CD4-positive, alpha-beta memory T cell (primary cell): ENCODE data around the gene PRDM16. TPM values are rescaled to one million over a fixed set of nuclear protein-coding genes. Genes with fewer than 3 reads are reported as not detected.
"Not testable (repeated sequence)": the region's sequence is repeated elsewhere in the genome, so short reads cannot be mapped to it uniquely, and the experiment has no call there.

Experiments used
- CTCF ChIA-PET: fragments of 350-600 bp; sonication (Branson Sonifier 250); formaldehyde crosslinking; loops from one replicate; lab custom pipeline; 2021; ENCODE audit warnings: inconsistent platforms; ENCODE audit not compliant: partially characterized antibody; lab: Charles Lee
- POLR2A ChIA-PET: fragments of 350-600 bp; sonication (Branson Sonifier 250); formaldehyde crosslinking; loops from one replicate; lab custom pipeline; 2021; ENCODE audit not compliant: partially characterized antibody; lab: Charles Lee
- DNase-seq, 5 donors: peaks; one replicate each; pipeline versions ENCODE4 v3.0.0 to v3.0.0-alpha.2; 2020 to 2022; ENCODE audit warnings: mixed read lengths in 1 of 5
- H3K27ac ChIP-seq: one replicate; pipeline ENCODE4 v1.7.0; 2013; ENCODE audit warnings: low read depth, low read length
- H3K27me3 ChIP-seq: 2 replicates; pipeline ENCODE4 v1.7.0; 2013; ENCODE audit warnings: mild to moderate bottlenecking, low read length, moderate library complexity; ENCODE audit not compliant: insufficient read depth
- H3K36me3 ChIP-seq: 2 replicates; pipeline ENCODE4 v1.7.0; 2013; ENCODE audit warnings: mild to moderate bottlenecking, low read length, moderate library complexity; ENCODE audit not compliant: insufficient read depth
- H3K4me1 ChIP-seq: 2 replicates; pipeline ENCODE4 v1.7.0; 2013; ENCODE audit warnings: mild to moderate bottlenecking, low read length, moderate library complexity; ENCODE audit not compliant: insufficient read depth
- H3K4me3 ChIP-seq, 2 donors: one replicate each; pipeline ENCODE4 v1.7.0; 2013; ENCODE audit warnings: low read length in 2 of 2, mild to moderate bottlenecking in 1 of 2
- H3K9me3 ChIP-seq, 2 donors: one replicate each; pipeline ENCODE4 v1.7.0; 2013; ENCODE audit warnings: low read length in 2 of 2, control low read depth in 1 of 2; ENCODE audit not compliant: control insufficient read depth in 1 of 2
- H3K27ac Mint-ChIP-seq, 7 donors: one replicate each; pipeline ENCODE4 v1.8.0; 2020 to 2021; ENCODE audit warnings: mixed read lengths in 7 of 7, mild to moderate bottlenecking in 6 of 7, inconsistent platforms in 3 of 7, moderate library complexity in 3 of 7
- H3K27me3 Mint-ChIP-seq, 2 donors: one replicate each; pipeline ENCODE4 v1.8.0; 2020 to 2021; ENCODE audit warnings: mixed read lengths in 2 of 2
- H3K36me3 Mint-ChIP-seq, 2 donors: one replicate each; pipeline ENCODE4 v1.8.0; 2020 to 2021; ENCODE audit warnings: mixed read lengths in 2 of 2, inconsistent platforms in 1 of 2, mild to moderate bottlenecking in 1 of 2
- H3K4me1 Mint-ChIP-seq, 4 donors: one replicate each; pipeline ENCODE4 v1.8.0; 2020 to 2021; ENCODE audit warnings: mixed read lengths in 4 of 4, mild to moderate bottlenecking in 1 of 4
- H3K4me3 Mint-ChIP-seq, 8 donors: one replicate each; pipeline ENCODE4 v1.8.0; 2020 to 2021; ENCODE audit warnings: mixed read lengths in 8 of 8, mild to moderate bottlenecking in 7 of 8, moderate library complexity in 6 of 8, inconsistent platforms in 3 of 8
- H3K9me3 Mint-ChIP-seq, 8 donors: one replicate each; pipeline ENCODE4 v1.8.0; 2020 to 2021; ENCODE audit warnings: mixed read lengths in 8 of 8, mild to moderate bottlenecking in 5 of 8, inconsistent platforms in 3 of 8, moderate library complexity in 1 of 8
- intact Hi-C: fragments of 100-400 bp; cut with micrococcal nuclease; formaldehyde crosslinking; loops from one replicate; pipeline ENCODE4 v1.15.1; 2023
- polyA plus RNA-seq, 2 donors: library from polyadenylated mRNA; unstranded; fragments of 300-500 nt; fragmentation: Illumina TruSeq; gene quantifications; one replicate each; pipeline ENCODE4 v1.2.3, GENCODE V29; 2021
- total RNA-seq, 2 experiments: library from RNA; stranded (reverse); gene quantifications; one replicate each; pipeline ENCODE4 v1.2.3, GENCODE V29; 2021

The PRDM16 gene
- total and polyA plus RNA-seq, 4 experiments from 2014 or later, result not detected

DNA sequence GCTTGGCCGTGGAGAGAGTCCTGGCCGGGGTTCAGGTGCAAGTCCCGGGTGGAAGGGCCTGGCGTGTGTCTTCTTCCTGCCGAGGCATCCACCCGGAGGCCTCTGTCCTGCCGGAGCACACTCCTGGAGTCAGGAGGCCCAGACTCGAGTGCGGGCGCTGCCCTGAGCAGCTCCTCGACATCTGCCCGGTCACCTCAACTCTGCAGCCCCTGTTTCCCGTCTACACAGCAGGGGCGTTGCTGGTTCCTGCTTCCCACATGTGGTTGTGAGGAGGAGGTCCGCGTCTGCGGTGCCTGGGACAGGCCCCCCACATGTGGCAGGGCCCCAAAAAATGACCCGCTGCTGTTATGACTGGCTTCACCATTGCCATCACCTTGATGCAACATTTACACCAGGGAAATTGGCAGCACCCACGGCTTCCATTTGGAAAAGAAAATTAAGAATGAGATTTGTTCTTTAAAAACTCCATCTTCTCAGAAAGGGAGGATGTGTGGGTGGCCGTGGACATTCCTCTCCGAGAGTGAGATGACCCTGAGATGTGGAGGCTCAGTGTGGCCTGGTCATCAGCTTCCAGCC lies 169.8 kb downstream of the PRDM16 start:
- no peak overlapping the region for H3K27ac Mint-ChIP-seq
- H3K4me3 ChIP-seq, result no peak overlapping the region
- DNase-seq, result no peak
- ChIA-PET POLR2A (no interaction called here), CTCF (no interaction called here)
- peaks cover 0 to 2% of the 10 kb centered on the region in 2 donors for H3K27me3 Mint-ChIP-seq
- H3K36me3 Mint-ChIP-seq, result no peaks in the 10 kb centered on the region
- intact Hi-C loops, result no loop called here
- no peaks in the 10 kb centered on the region for H3K4me1 Mint-ChIP-seq
- no peaks in the 10 kb centered on the region for H3K4me1 ChIP-seq
- H3K4me3 Mint-ChIP-seq, result no peak overlapping the region
- no peaks in the 10 kb centered on the region for H3K27me3 ChIP-seq
- no peaks in the 10 kb centered on the region for H3K9me3 ChIP-seq
- H3K9me3 Mint-ChIP-seq, result no peaks in the 10 kb centered on the region
- no peak overlapping the region for H3K27ac ChIP-seq
- H3K36me3 ChIP-seq, result no peaks in the 10 kb centered on the region

DNA sequence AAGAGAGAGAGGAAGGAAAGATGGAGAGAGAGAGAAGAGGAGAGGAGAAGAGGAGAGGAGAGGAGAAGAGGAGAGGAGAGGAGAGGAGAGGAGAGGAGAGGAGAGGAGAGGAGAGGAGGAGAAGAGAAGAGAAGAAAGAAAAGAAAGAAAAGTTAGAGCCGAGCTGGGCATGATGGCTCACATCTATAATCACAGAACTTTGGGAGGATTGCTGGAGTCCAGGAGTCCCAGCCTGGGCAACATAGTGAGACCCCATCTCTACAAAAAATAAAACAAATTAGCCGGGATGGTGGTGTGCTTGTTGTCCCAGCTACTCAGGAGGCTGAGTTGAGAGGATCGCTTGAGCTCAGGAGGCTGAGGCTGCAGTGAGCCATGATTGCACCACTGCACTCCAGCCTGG lies 171.0 kb downstream of the PRDM16 start:
- H3K36me3 Mint-ChIP-seq, CTCF ChIA-PET, H3K27ac Mint-ChIP-seq, H3K4me1 ChIP-seq, H3K9me3 Mint-ChIP-seq, DNase-seq, H3K4me3 Mint-ChIP-seq, intact Hi-C loops, H3K27me3 Mint-ChIP-seq, H3K36me3 ChIP-seq, H3K27ac ChIP-seq, POLR2A ChIA-PET, H3K27me3 ChIP-seq, H3K4me1 Mint-ChIP-seq, H3K4me3 ChIP-seq, H3K9me3 ChIP-seq: not testable (repeated sequence)

DNA sequence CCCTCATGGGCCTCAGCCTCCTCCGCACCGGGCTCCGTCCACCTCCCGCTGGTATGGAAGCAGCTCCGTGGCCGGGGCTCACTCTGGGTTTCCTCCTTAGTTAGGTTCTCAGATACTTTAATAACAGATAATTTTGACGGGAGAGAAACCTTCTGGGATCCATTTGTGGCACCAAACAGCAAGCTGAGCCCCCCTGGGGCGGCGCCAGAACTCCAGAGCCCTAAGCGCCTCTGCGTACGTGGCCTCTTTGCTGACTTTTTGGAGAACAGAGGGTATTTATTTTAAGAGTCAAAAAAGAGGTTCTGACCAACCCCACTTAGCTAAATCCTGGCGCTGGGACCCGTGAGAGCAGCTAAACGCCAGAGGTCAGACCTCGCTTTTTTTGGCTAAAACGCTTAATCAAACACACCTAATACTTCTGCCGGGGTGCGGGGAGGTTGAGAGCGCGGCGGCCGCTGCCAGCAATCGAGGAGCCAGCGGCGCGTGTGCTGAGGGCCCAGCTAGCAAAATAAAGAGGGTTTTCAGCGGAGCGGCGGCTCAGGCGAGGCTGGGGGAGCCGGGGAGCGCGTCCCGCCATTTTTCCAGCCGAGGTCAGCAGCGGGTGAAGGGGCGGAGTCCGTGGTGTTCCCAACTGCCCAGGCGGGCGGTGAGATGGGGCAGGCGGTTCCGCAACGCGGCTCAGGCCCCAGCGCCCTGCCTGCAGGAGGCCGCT lies 171.7 kb downstream of the PRDM16 start:
- POLR2A ChIA-PET, result no interaction called here
- DNase-seq, result no peak
- Histone ChIP-seq H3K4me1 (no peaks in the 10 kb centered on the region), H3K4me3 (no peak overlapping the region), H3K36me3 (no peaks in the 10 kb centered on the region), H3K27me3 (no peaks in the 10 kb centered on the region), H3K9me3 (no peaks in the 10 kb centered on the region), H3K27ac (no peak overlapping the region)
- H3K36me3 Mint-ChIP-seq, result no peaks in the 10 kb centered on the region
- H3K27ac Mint-ChIP-seq, result no peak overlapping the region
- no peaks in the 10 kb centered on the region for H3K9me3 Mint-ChIP-seq
- CTCF ChIA-PET, result no interaction called here
- H3K27me3 Mint-ChIP-seq, result peaks cover 0 to 2% of the 10 kb centered on the region in 2 donors
- no peaks in the 10 kb centered on the region for H3K4me1 Mint-ChIP-seq
- intact Hi-C loops, result no loop called here
- H3K4me3 Mint-ChIP-seq, result no peak overlapping the region

DNA sequence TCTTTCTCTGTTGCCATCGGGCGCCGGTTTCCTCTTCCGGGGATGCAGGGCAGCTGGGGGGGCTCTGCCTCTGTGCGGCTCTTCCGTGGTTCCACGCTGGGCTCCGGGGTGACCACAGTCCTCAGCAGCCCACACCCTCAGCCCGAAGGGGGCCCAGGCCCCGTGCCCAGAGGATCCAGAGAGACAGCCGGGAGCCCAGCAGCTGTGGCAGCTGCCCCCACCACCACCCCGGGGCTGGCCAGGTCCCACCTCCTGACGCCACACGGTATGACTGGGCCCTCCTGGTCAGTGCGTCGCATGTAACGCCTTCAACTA lies 172.2 kb downstream of the PRDM16 start:
- Mint-ChIP-seq H3K27ac (no peak overlapping the region), H3K36me3 (no peaks in the 10 kb centered on the region), H3K4me3 (no peak overlapping the region), H3K4me1 (no peaks in the 10 kb centered on the region), H3K27me3 (peaks cover 0 to 2% of the 10 kb centered on the region in 2 donors), H3K9me3 (no peaks in the 10 kb centered on the region)
- ChIA-PET CTCF (no interaction called here), POLR2A (no interaction called here)
- H3K4me1 ChIP-seq, result no peaks in the 10 kb centered on the region
- no peak overlapping the region for H3K4me3 ChIP-seq
- no peaks in the 10 kb centered on the region for H3K27me3 ChIP-seq
- H3K36me3 ChIP-seq, result no peaks in the 10 kb centered on the region
- no peak overlapping the region for H3K27ac ChIP-seq
- no peak for DNase-seq
- H3K9me3 ChIP-seq, result no peaks in the 10 kb centered on the region
- intact Hi-C loops, result no loop called here

DNA sequence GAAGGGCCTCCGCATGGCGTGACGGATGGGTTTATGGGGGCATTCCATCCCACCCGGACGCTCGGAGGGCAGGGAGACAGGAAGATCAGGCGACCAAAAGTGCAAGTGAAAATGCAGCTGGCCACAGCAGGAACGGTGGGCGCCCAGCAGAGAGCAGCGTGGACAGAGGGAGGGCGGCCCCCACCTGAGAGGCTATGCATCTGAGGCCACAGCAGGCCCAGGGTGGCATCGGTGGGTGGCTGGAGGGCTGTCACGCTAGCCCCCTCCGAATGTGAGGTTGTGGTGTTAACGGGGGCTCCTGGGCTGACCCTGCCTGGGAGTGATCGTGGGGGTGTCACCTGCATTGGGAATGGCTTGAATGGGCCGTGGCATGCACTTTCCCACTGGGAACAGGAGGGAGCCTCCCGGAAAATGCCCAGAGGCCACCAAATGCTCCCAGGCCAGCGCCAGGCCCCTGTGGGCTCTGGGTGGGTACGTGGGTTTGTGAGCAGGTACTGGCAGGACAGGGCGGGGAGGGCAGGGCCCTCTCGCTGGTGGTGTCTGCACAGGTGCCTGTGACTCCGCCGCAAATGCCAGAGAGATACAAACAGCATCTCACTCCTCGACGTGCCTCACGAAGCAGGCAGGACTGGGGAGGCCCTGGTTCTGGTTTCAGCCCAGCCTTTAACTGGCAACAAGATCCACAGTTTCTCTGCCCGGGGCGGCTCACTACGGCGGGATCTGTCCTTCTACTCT lies 172.8 kb downstream of the PRDM16 start:
- ChIA-PET POLR2A (no interaction called here), CTCF (no interaction called here)
- Histone ChIP-seq H3K36me3 (no peaks in the 10 kb centered on the region), H3K27ac (no peak overlapping the region), H3K4me1 (no peaks in the 10 kb centered on the region), H3K27me3 (no peaks in the 10 kb centered on the region), H3K9me3 (no peaks in the 10 kb centered on the region), H3K4me3 (no peak overlapping the region)
- no peak for DNase-seq
- H3K27me3 Mint-ChIP-seq, result peaks cover 0 to 3% of the 10 kb centered on the region in 2 donors
- H3K4me3 Mint-ChIP-seq, result no peak overlapping the region
- H3K27ac Mint-ChIP-seq, result no peak overlapping the region
- no peaks in the 10 kb centered on the region for H3K4me1 Mint-ChIP-seq
- no peaks in the 10 kb centered on the region for H3K36me3 Mint-ChIP-seq
- H3K9me3 Mint-ChIP-seq, result no peaks in the 10 kb centered on the region
- intact Hi-C loops, result no loop called here

DNA sequence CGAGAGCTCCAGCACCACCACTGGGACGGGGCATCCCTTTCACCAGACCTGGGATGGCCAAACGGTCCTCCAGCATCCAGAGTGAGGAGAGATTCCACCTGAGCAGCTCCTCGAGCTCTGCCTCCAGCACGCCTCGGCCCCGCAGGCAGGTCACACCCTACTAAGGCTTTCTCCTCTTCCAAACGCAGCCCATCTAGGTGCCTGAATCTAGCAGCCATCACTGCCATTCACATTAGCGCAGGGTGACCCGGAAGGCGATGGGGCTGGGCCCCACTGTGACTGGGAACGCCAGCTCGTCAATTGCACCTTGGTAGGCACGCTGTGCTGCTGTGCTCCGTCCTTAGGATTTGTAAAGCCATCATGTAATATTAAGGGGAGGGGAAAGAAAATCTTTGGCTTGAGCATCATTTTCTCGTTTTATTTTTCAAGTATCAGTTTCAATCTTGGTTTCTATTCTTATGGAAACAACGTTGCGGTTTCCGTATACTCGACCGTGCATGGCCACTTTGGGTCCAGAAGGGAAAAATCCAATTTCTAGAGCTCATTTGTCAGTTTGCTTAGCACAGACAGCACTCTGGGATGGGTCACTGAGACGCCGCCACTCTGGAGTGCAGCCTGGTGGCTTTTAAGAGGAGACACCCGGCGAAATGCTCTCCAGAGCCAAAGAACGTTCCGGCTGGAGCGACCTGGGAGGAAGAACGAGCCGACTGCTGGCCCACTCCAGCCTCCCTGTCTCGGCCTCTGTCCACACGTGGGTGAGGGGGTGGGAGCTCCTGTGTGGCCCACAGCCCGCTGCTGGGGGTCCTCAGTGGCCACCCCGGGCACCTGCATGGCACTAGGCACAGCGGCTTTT lies 173.6 kb downstream of the PRDM16 start:
- H3K27ac Mint-ChIP-seq, result no peak overlapping the region
- H3K27ac ChIP-seq, result no peak overlapping the region
- H3K36me3 Mint-ChIP-seq, result no peaks in the 10 kb centered on the region
- H3K27me3 Mint-ChIP-seq, result peaks cover 0 to 6% of the 10 kb centered on the region in 2 donors
- no peaks in the 10 kb centered on the region for H3K4me1 ChIP-seq
- no peaks in the 10 kb centered on the region for H3K27me3 ChIP-seq
- no peaks in the 10 kb centered on the region for H3K9me3 ChIP-seq
- ChIA-PET CTCF (no interaction called here), POLR2A (no interaction called here)
- peaks cover 0 to 1% (median 0%) of the 10 kb centered on the region in 4 donors for H3K4me1 Mint-ChIP-seq
- H3K9me3 Mint-ChIP-seq, result no peaks in the 10 kb centered on the region
- no peak for DNase-seq
- no peak overlapping the region for H3K4me3 ChIP-seq
- no peaks in the 10 kb centered on the region for H3K36me3 ChIP-seq
- H3K4me3 Mint-ChIP-seq, result no peak overlapping the region
- intact Hi-C loops, result no loop called here

DNA sequence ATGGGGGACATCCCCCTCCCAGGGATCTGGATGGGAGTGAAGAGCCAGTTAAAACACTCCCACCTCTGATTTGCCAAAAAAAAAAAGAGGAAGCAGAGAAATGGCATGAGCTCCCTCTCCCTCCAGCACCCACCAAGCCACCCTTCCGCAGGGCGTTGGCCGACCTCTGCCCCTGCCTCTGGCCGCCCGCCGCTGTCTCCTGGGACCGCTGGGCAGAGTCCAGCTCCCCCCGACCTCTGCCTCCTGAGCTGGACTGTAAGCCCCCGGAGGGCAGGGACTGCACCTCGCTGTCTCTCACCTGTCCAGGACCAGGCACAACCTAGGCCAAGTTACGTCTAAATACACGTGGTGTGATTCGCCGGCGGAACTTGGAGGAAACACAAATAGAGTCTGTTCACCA lies 174.3 kb downstream of the PRDM16 start:
- H3K27ac ChIP-seq, result no peak overlapping the region
- Mint-ChIP-seq H3K36me3 (no peaks in the 10 kb centered on the region), H3K27ac (no peak overlapping the region), H3K4me1 (peaks cover 0 to 3% (median 0%) of the 10 kb centered on the region in 4 donors), H3K9me3 (no peaks in the 10 kb centered on the region), H3K4me3 (no peak overlapping the region), H3K27me3 (peaks cover 2 to 6% of the 10 kb centered on the region in 2 donors)
- no peaks in the 10 kb centered on the region for H3K4me1 ChIP-seq
- no peaks in the 10 kb centered on the region for H3K36me3 ChIP-seq
- no peaks in the 10 kb centered on the region for H3K9me3 ChIP-seq
- intact Hi-C loops, result no loop called here
- H3K27me3 ChIP-seq, result no peaks in the 10 kb centered on the region
- DNase-seq, result no peak
- CTCF ChIA-PET, result no interaction called here
- H3K4me3 ChIP-seq, result no peak overlapping the region
- POLR2A ChIA-PET, result no interaction called here
